Activated CD4-positive, alpha-beta memory T cell treated with anti-CD3 and anti-CD28 coated beads, Interleukin-2, amount 10 ng/mL, durations not matched to agents 7 days and 5 days (primary cell): ENCODE results near the gene APBB2. TPM values are rescaled to one million over a fixed set of nuclear protein-coding genes. Genes with fewer than 3 reads are reported as not detected.

Experiments used
- CTCF ChIA-PET: fragments of 350-600 bp; sonication (Branson Sonifier 250); formaldehyde crosslinking; loops from one replicate; lab custom pipeline; 2021; ENCODE audit warnings: antibody characterized with exemption, inconsistent platforms; lab: Charles Lee
- POLR2A ChIA-PET: fragments of 350-600 bp; sonication (Branson Sonifier 250); formaldehyde crosslinking; loops from one replicate; lab custom pipeline; 2021; ENCODE audit warnings: antibody characterized with exemption; lab: Charles Lee
- DNase-seq: peaks from one replicate; pipeline ENCODE4 v3.0.0-alpha.2; 2020
- H3K27ac Mint-ChIP-seq: one replicate; pipeline ENCODE4 v1.8.0; 2021; ENCODE audit warnings: mild to moderate bottlenecking, mixed read lengths
- H3K27me3 Mint-ChIP-seq: one replicate; pipeline ENCODE4 v1.8.0; 2021; ENCODE audit warnings: mixed read lengths
- H3K36me3 Mint-ChIP-seq: one replicate; pipeline ENCODE4 v1.8.0; 2021; ENCODE audit warnings: low read depth, mixed read lengths
- H3K4me1 Mint-ChIP-seq: one replicate; pipeline ENCODE4 v1.8.0; 2021; ENCODE audit warnings: mixed read lengths
- H3K4me3 Mint-ChIP-seq: one replicate; pipeline ENCODE4 v1.8.0; 2021; ENCODE audit warnings: mild to moderate bottlenecking, mixed read lengths
- H3K9me3 Mint-ChIP-seq: one replicate; pipeline ENCODE4 v1.8.0; 2021; ENCODE audit warnings: mixed read lengths
- total RNA-seq, 2 experiments: library from RNA; stranded (reverse); gene quantifications; one replicate each; pipeline ENCODE4 v1.2.3, GENCODE V29; 2021

The APBB2 gene
- total RNA-seq, 2 experiments from 2014 or later, result 0.75 to 1.3 TPM

- Mint-ChIP-seq H3K27ac (no peak overlapping the region), H3K27me3 (peaks cover 56% of the 10 kb centered on the region), H3K4me3 (peak overlapping the region; percentile 27), H3K9me3 (no peaks in the 10 kb centered on the region), H3K36me3 (no peaks in the 10 kb centered on the region), H3K4me1 (peaks cover 9% of the 10 kb centered on the region)
- peak; percentile 48 for DNase-seq
- POLR2A ChIA-PET, result no interaction called here
- CTCF ChIA-PET, result interaction anchor here (1.0 to 1.1 kb wide), 2 partner anchors 11 to 12 kb away, joined by 3 read pairs; no protein-coding TSS in a partner anchor
These were observed 357.4 kb downstream of the APBB2 start for GRCh38 chr4:40856840-40857362.

- peak overlapping the region; percentile 27 for H3K4me3 Mint-ChIP-seq
- peaks cover 56% of the 10 kb centered on the region for H3K27me3 Mint-ChIP-seq
- no peak for DNase-seq
- H3K36me3 Mint-ChIP-seq, result no peaks in the 10 kb centered on the region
- H3K27ac Mint-ChIP-seq, result no peak overlapping the region
- CTCF ChIA-PET, result interaction anchor here (1.0 to 1.1 kb wide), 4 partner anchors 11 to 15 kb away, joined by 3 read pairs; no protein-coding TSS in a partner anchor
- no peaks in the 10 kb centered on the region for H3K9me3 Mint-ChIP-seq
- peaks cover 9% of the 10 kb centered on the region for H3K4me1 Mint-ChIP-seq
- POLR2A ChIA-PET, result no interaction called here
These were observed 358.0 kb downstream of the APBB2 start for GRCh38 chr4:40856277-40856839.

- no peak overlapping the region for H3K4me3 Mint-ChIP-seq
These were observed 363.8 kb downstream of the APBB2 start for GRCh38 chr4:40850496-40850895.

GRCh38 chr4:40848940-40849339 lies 365.4 kb downstream of the APBB2 start:
- CTCF ChIA-PET, result interaction anchor here (0.9 to 1.6 kb wide), 2 partner anchors 8 to 48 kb away, joined by 4 to 8 read pairs; no protein-coding TSS in a partner anchor
- H3K27me3 Mint-ChIP-seq, result peaks cover 35% of the 10 kb centered on the region
- no peak overlapping the region for H3K4me3 Mint-ChIP-seq
- POLR2A ChIA-PET, result no interaction called here
- no peak for DNase-seq
- no peaks in the 10 kb centered on the region for H3K9me3 Mint-ChIP-seq
- no peak overlapping the region for H3K27ac Mint-ChIP-seq
- no peaks in the 10 kb centered on the region for H3K36me3 Mint-ChIP-seq
- H3K4me1 Mint-ChIP-seq, result no peaks in the 10 kb centered on the region

More at GRCh38 chr4:40850496-40850895, 363.8 kb downstream of the APBB2 start:
- DNase-seq, result no peak
- H3K27me3 Mint-ChIP-seq, result peaks cover 45% of the 10 kb centered on the region
- H3K4me1 Mint-ChIP-seq, result no peaks in the 10 kb centered on the region
- ChIA-PET CTCF (interaction anchor here (1.3 to 1.6 kb wide), 2 partner anchors 10 to 13 kb away, joined by 3 to 7 read pairs; no protein-coding TSS in a partner anchor), POLR2A (no interaction called here)
- H3K36me3 Mint-ChIP-seq, result no peaks in the 10 kb centered on the region
- no peak overlapping the region for H3K27ac Mint-ChIP-seq
- H3K9me3 Mint-ChIP-seq, result no peaks in the 10 kb centered on the region

GRCh38 chr4:40848251-40848650 lies 366.1 kb downstream of the APBB2 start:
- Mint-ChIP-seq H3K27ac (no peak overlapping the region), H3K4me3 (no peak overlapping the region), H3K36me3 (no peaks in the 10 kb centered on the region), H3K27me3 (peaks cover 30% of the 10 kb centered on the region), H3K4me1 (no peaks in the 10 kb centered on the region), H3K9me3 (no peaks in the 10 kb centered on the region)
- ChIA-PET POLR2A (no interaction called here), CTCF (no interaction called here)
- DNase-seq, result no peak

- POLR2A ChIA-PET, result no interaction called here
- Mint-ChIP-seq H3K36me3 (no peaks in the 10 kb centered on the region), H3K27ac (no peak overlapping the region), H3K9me3 (no peaks in the 10 kb centered on the region), H3K4me1 (no peaks in the 10 kb centered on the region), H3K4me3 (no peak overlapping the region), H3K27me3 (peaks cover 28% of the 10 kb centered on the region)
- CTCF ChIA-PET, result interaction anchor here (0.8 kb wide), 1 partner anchor 80 kb away, joined by 3 read pairs; no protein-coding TSS in a partner anchor
- no peak for DNase-seq
These were observed 367.8 kb downstream of the APBB2 start for GRCh38 chr4:40846532-40846931.

GRCh38 chr4:40845154-40845835 lies 369.0 kb downstream of the APBB2 start:
- CTCF ChIA-PET, result interaction anchor here (0.6 to 3.7 kb wide), 4 partner anchors 11 to 1198 kb away, joined by 3 to 21 read pairs (median 4); no protein-coding TSS in a partner anchor

GRCh38 chr4:40844261-40844660 lies 370.1 kb downstream of the APBB2 start:
- H3K27me3 Mint-ChIP-seq, result peaks cover 25% of the 10 kb centered on the region
- no peak overlapping the region for H3K27ac Mint-ChIP-seq
- DNase-seq, result no peak
- no peaks in the 10 kb centered on the region for H3K9me3 Mint-ChIP-seq
- POLR2A ChIA-PET, result no interaction called here
- CTCF ChIA-PET, result interaction anchor here (0.8 to 3.7 kb wide), 7 partner anchors 10 to 535 kb away, joined by 3 to 21 read pairs (median 3); no protein-coding TSS in a partner anchor
- peaks cover 5% of the 10 kb centered on the region for H3K4me1 Mint-ChIP-seq
- no peak overlapping the region for H3K4me3 Mint-ChIP-seq
- no peaks in the 10 kb centered on the region for H3K36me3 Mint-ChIP-seq

More at GRCh38 chr4:40845154-40845835, 369.0 kb downstream of the APBB2 start:
- H3K4me1 Mint-ChIP-seq, result peaks cover 5% of the 10 kb centered on the region
- no peak for DNase-seq
- no peak overlapping the region for H3K27ac Mint-ChIP-seq
- no peak overlapping the region for H3K4me3 Mint-ChIP-seq
- no peaks in the 10 kb centered on the region for H3K9me3 Mint-ChIP-seq
- POLR2A ChIA-PET, result no interaction called here
- peaks cover 24% of the 10 kb centered on the region for H3K27me3 Mint-ChIP-seq
- no peaks in the 10 kb centered on the region for H3K36me3 Mint-ChIP-seq

- ChIA-PET CTCF (interaction anchor here (0.5 to 3.7 kb wide), 13 partner anchors 10 to 534 kb away, joined by 3 to 21 read pairs (median 3); no protein-coding TSS in a partner anchor), POLR2A (no interaction called here)
- H3K27me3 Mint-ChIP-seq, result peaks cover 22% of the 10 kb centered on the region
- H3K27ac Mint-ChIP-seq, result no peak overlapping the region
- H3K36me3 Mint-ChIP-seq, result no peaks in the 10 kb centered on the region
- H3K4me1 Mint-ChIP-seq, result peaks cover 5% of the 10 kb centered on the region
- no peak overlapping the region for H3K4me3 Mint-ChIP-seq
- DNase-seq, result peak; percentile 47
- no peaks in the 10 kb centered on the region for H3K9me3 Mint-ChIP-seq
These were observed 370.6 kb downstream of the APBB2 start for GRCh38 chr4:40843696-40844095.

GRCh38 chr4:40842725-40843423 lies 371.5 kb downstream of the APBB2 start:
- H3K27me3 Mint-ChIP-seq, result peaks cover 17% of the 10 kb centered on the region
- POLR2A ChIA-PET, result no interaction called here
- DNase-seq, result no peak
- H3K27ac Mint-ChIP-seq, result no peak overlapping the region
- peaks cover 5% of the 10 kb centered on the region for H3K4me1 Mint-ChIP-seq
- H3K36me3 Mint-ChIP-seq, result no peaks in the 10 kb centered on the region
- CTCF ChIA-PET, result interaction anchor here (0.5 to 3.7 kb wide), 14 partner anchors 9 to 533 kb away, joined by 3 to 21 read pairs (median 4); no protein-coding TSS in a partner anchor
- H3K4me3 Mint-ChIP-seq, result no peak overlapping the region
- no peaks in the 10 kb centered on the region for H3K9me3 Mint-ChIP-seq

GRCh38 chr4:40842318-40842717 lies 372.0 kb downstream of the APBB2 start:
- DNase-seq, result no peak
- Mint-ChIP-seq H3K4me3 (no peak overlapping the region), H3K4me1 (peaks cover 5% of the 10 kb centered on the region), H3K9me3 (no peaks in the 10 kb centered on the region), H3K27me3 (peaks cover 17% of the 10 kb centered on the region), H3K36me3 (no peaks in the 10 kb centered on the region), H3K27ac (no peak overlapping the region)
- POLR2A ChIA-PET, result no interaction called here
- CTCF ChIA-PET, result interaction anchor here (1.0 to 3.7 kb wide), 7 partner anchors 9 to 363 kb away, joined by 3 to 21 read pairs (median 4); no protein-coding TSS in a partner anchor

GRCh38 chr4:40840985-40841571 lies 373.3 kb downstream of the APBB2 start:
- peak; percentile 79 for DNase-seq
- POLR2A ChIA-PET, result interaction anchor here (0.6 kb wide), 1 partner anchor 1209 kb away, joined by 4 read pairs; no protein-coding TSS in a partner anchor

More at GRCh38 chr4:40840985-40841571, 373.3 kb downstream of the APBB2 start:
- peaks cover 5% of the 10 kb centered on the region for H3K4me1 Mint-ChIP-seq
- no peak overlapping the region for H3K27ac Mint-ChIP-seq
- CTCF ChIA-PET, result interaction anchor here (0.7 to 1.8 kb wide), 31 partner anchors 8 to 601 kb away, joined by 3 to 19 read pairs (median 4); no protein-coding TSS in a partner anchor
- peaks cover 14% of the 10 kb centered on the region for H3K27me3 Mint-ChIP-seq
- H3K4me3 Mint-ChIP-seq, result no peak overlapping the region
- H3K9me3 Mint-ChIP-seq, result no peaks in the 10 kb centered on the region
- H3K36me3 Mint-ChIP-seq, result no peaks in the 10 kb centered on the region
